ENCODE results near the gene AICDA.

The AICDA gene

GRCh38 chr12:8553088-8553627, 59.5 kb downstream of the AICDA start:
- no peak for DNase-seq
